AG04449 (cell line): ENCODE measurements around the gene CNKSR3.

Source experiments
- CTCF ChIA-PET: fragments of 350-600 bp; formaldehyde crosslinking; extraction: SDS; loops from one replicate; lab custom pipeline; 2021; ENCODE audit warnings: antibody characterized with exemption; lab: Yijun Ruan, JAX
- POLR2A ChIA-PET: fragments of 400-600, 350-600 bp; formaldehyde crosslinking; extraction: SDS; loops from one replicate; lab custom pipeline; 2020; ENCODE audit warnings: antibody characterized with exemption, inconsistent platforms; lab: Yijun Ruan, JAX
- DNase-seq: peaks from one replicate; pipeline ENCODE4 v3.0.0-alpha.2; 2010; ENCODE audit warnings: low read depth, low spot score
- H3K4me3 ChIP-seq: 2 replicates; pipeline ENCODE4 v1.5.1; 2011; ENCODE audit warnings: low read depth, mild to moderate bottlenecking, control low read depth, low read length
- CTCF ChIP-seq: IDR thresholded peaks from one replicate; pipeline ENCODE4 v1.5.1; 2011; ENCODE audit warnings: mild to moderate bottlenecking, moderate library complexity, low read length, control low read depth, inconsistent platforms; ENCODE audit not compliant: insufficient read depth; ENCODE audit errors: missing control alignments

Gene CNKSR3

DNA sequence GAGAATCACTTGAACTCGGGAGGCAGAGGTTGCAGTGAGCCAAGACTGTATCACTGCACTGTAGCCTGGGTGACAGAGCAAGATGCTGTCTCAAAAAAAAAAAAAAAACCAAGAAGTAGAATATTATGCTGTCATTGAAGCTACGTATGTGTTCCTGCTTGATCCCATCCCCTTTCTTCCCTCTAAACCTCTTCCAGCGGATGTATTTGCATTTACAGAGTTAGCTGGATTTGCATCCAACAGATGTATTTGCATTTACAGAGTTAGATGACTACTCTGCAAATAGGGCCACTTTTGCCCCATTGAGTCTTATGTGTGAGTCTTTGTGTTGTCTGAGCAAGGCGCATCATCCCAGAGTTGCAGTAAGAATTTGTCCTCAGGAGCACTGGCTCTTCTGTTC, 128.9 kb downstream of the CNKSR3 start:
- ChIA-PET POLR2A (no interaction called here), CTCF (no interaction called here)
- TF ChIP-seq CTCF: no peak
- DNase-seq: no peak
- H3K4me3 ChIP-seq: no peak overlapping the region

DNA sequence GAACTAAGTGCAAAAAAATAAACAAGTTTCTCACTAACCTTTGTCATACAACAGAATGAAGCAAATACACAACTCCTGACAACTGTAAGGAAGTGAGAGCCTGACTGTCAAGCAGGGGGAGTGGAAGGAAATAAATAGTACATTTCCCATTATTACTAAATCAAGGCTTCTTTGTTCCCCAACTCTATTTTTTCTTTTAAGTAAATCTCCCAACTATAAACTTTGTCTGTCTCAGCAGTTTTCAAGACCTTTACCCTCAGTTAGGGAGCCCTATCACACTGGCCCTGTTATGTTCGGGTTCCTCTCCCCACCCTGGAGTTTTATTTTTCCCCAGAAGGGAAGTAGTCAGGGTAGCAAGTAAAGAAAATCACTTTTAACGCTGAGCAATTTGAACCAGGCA, 129.7 kb downstream of the CNKSR3 start:
- no peak for DNase-seq
- ChIA-PET CTCF (no interaction called here), POLR2A (no interaction called here)
- no peak for TF ChIP-seq CTCF
- H3K4me3 ChIP-seq: no peak overlapping the region

GRCh38 chr6:154379585-154379984, 130.9 kb downstream of the CNKSR3 start:
- POLR2A ChIA-PET: no interaction called here
- H3K4me3 ChIP-seq: no peak overlapping the region
- TF ChIP-seq CTCF: no peak
- DNase-seq: no peak
- CTCF ChIA-PET: interaction anchor here (1.2 kb wide), 1 partner anchor 9 kb away, joined by 3 read pairs; no protein-coding TSS in a partner anchor

DNA sequence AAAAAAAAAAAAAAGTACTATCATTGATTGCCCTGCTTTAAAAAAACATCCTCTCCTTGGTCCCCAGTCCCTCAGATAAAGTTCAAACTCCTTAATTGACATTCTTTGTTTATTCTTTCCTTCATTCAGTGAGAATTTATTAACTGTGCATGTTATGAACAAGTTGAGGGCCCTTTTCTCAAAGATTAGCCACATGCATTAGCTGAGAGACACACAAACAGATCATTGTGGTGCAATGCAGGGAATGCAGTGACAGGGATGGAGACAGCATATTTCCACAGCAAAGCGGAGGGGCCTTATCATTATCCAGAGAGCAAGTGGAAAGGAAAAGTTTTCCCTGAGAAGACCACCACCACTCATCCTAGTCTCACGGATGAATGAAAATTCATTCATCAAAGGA, 132.0 kb downstream of the CNKSR3 start:
- TF ChIP-seq CTCF: no peak
- no peak overlapping the region for H3K4me3 ChIP-seq
- ChIA-PET POLR2A (no interaction called here), CTCF (no interaction called here)
- DNase-seq: no peak

GRCh38 chr6:154377726-154378125, 132.8 kb downstream of the CNKSR3 start:
- ChIA-PET POLR2A (no interaction called here), CTCF (no interaction called here)
- no peak overlapping the region for H3K4me3 ChIP-seq
- no peak for TF ChIP-seq CTCF
- DNase-seq: no peak

DNA sequence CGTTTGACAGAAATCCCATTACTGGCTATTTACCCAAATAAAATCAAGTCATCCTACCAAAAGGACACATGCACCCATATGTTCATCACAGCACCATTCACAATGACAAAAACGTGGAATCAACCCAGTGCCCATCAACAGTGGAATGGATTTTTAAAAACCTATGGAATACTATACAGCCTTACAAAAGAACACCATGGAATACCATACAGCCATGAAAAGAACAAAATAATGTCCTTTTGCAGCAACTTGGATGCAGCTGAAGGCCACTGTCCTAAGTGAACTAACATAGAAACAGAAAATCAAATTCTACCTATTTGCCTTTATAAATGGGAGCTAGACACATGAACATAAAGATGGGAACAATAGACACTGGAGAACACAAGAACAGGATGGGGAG, 136.5 kb downstream of the CNKSR3 start:
- POLR2A ChIA-PET: no interaction called here
- no peak for TF ChIP-seq CTCF
- no peak for DNase-seq
- H3K4me3 ChIP-seq: no peak overlapping the region
- CTCF ChIA-PET: no interaction called here
